ENCODE data around the gene CASP10. TPM values are rescaled to one million over a fixed set of nuclear protein-coding genes. Genes with fewer than 3 reads are reported as not detected.

Gene CASP10
- total and polyA plus RNA-seq, 2 of the 8 experiments (the other 6 are each of a cell fraction or from before 2014, with no cell fraction given), result 2.3 to 4.0 TPM

DNA sequence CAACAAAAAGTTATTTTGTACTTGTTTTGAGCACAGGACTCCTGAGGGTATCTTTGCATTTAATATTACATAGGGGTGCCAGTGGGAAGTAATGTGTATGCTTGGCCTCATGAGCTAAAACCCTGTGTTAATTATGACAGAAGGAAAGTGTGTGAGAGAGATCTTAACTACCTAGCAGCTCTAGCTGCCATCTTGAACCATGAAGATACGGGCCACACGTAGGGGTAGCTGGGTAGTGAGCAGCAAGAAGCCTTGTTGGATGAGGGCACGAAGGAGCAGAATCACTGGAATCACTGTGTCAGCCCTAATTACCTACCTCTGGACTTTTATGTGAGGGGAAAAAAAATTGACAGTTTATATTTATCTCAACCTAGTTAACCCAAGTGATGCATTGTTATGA, 15.4 kb upstream of the CASP10 start:
- Histone ChIP-seq H3K4me2 (ENCODE audit: insufficient read depth in 1 of 2, low read depth in 2 of 2, low read length in 2 of 2) (no peak overlapping the region), H4K8ac (ENCODE audit: extremely low read depth, insufficient read depth, low read length) (no peak overlapping the region), H4K20me1 (replicated peaks in 1 of 2; ENCODE audit: control insufficient read depth in 1 of 2, insufficient read depth in 2 of 2, low read length in 2 of 2) (no peaks in the 10 kb centered on the region), H2BK15ac (ENCODE audit: low read length) (no peak overlapping the region), H2BK5ac (ENCODE audit: low read depth, low read length) (no peak overlapping the region), H3K79me1 (ENCODE audit: low read depth, low read length) (no peaks in the 10 kb centered on the region), H3K4ac (replicated peaks; ENCODE audit: insufficient read length, low read depth, low read length) (no peak overlapping the region), H2BK120ac (replicated peaks; ENCODE audit: low read depth, low read length) (no peak overlapping the region), H3K23me2 (ENCODE audit: low read depth, low read length) (no peaks in the 10 kb centered on the region), H2AFZ (ENCODE audit: low read length) (no peak overlapping the region), H3K4me1 (replicated peaks in 1 of 4; ENCODE audit: control insufficient read depth in 3 of 4, insufficient read depth in 4 of 4, low read length in 3 of 4) (no peaks in the 10 kb centered on the region), H4K91ac (replicated peaks; ENCODE audit: insufficient read length, low read length) (no peak overlapping the region), H3K79me2 (ENCODE audit: control insufficient read depth in 1 of 2, insufficient read depth in 2 of 2, low read length in 2 of 2) (no peaks in the 10 kb centered on the region), H3K9ac (replicated peaks in 1 of 4; ENCODE audit: extremely low read depth in 1 of 4, low read depth in 3 of 4, low read length in 3 of 4) (no peak overlapping the region), H2BK20ac (ENCODE audit: low read length) (no peak overlapping the region), H3K9me3 (ENCODE audit: insufficient read depth in 2 of 2, low read depth in 1 of 2, low read length in 1 of 2) (peaks cover 0 to 14% of the 10 kb centered on the region in 2 experiments; a peak in 2 of 4 replicates), H3K27ac (ENCODE audit: low read depth, low read length) (no peak overlapping the region), H3K23ac (ENCODE audit: insufficient read length) (no peak overlapping the region), H3K18ac (ENCODE audit: extremely low read depth, low read length) (no peak overlapping the region), H3K36me3 (ENCODE audit: control insufficient read depth in 2 of 4, insufficient read depth in 4 of 4, low read length in 3 of 4) (peaks cover 0 to 9% (median 0%) of the 10 kb centered on the region in 4 experiments; a peak in 3 of 8 replicates), H3K4me3 (ENCODE audit: extremely low read depth in 1 of 4, insufficient read depth in 2 of 4, low read depth in 3 of 4, low read length in 4 of 4) (no peak overlapping the region), H2BK12ac (ENCODE audit: low read depth, low read length) (no peak overlapping the region), H4K5ac (ENCODE audit: insufficient read length, low read depth, low read length) (no peak overlapping the region), H3K56ac (replicated peaks; ENCODE audit: insufficient read length, low read depth, low read length) (no peak overlapping the region), H2AK5ac (ENCODE audit: low read depth, low read length) (no peak overlapping the region), H3K14ac (ENCODE audit: insufficient read length) (no peak overlapping the region), H3K27me3 (replicated peaks in 1 of 4; ENCODE audit: control insufficient read depth in 3 of 4, extremely low read depth in 1 of 4, insufficient read depth in 3 of 4, low read length in 3 of 4) (no peaks in the 10 kb centered on the region)
- no peak for TF ChIP-seq JUND (IDR thresholded peaks at IDR 0.05; ENCODE audit: low read length)
- no peak for TF ChIP-seq EZH2 (IDR thresholded peaks at IDR 0.05; ENCODE audit: low read depth, low read length, severe bottlenecking)
- TF ChIP-seq CEBPB (IDR thresholded peaks at IDR 0.05; ENCODE audit: low read depth, low read length), result no peak
- no peak for TF ChIP-seq KDM4A (IDR thresholded peaks at IDR 0.05; ENCODE audit: low read depth, low read length, severe bottlenecking)
- no peak for TF ChIP-seq SRF (IDR thresholded peaks at IDR 0.05; ENCODE audit: low read depth, low read length)
- TF ChIP-seq NRF1 (IDR thresholded peaks at IDR 0.05; ENCODE audit: low read depth, low read length), result no peak
- no peak for TF ChIP-seq RXRA (IDR thresholded peaks at IDR 0.05; ENCODE audit: insufficient read depth, low read depth, low read length)
- TF ChIP-seq SP2 (IDR thresholded peaks at IDR 0.05; ENCODE audit: low read length), result no peak
- TF ChIP-seq POU5F1 (IDR thresholded peaks at IDR 0.05; ENCODE audit: low read depth, low read length), result no peak
- no peak for TF ChIP-seq ZNF274 (IDR thresholded peaks at IDR 0.05; ENCODE audit: borderline replicate concordance, extremely low read depth, low read length)
- TF ChIP-seq YY1 (IDR thresholded peaks at IDR 0.05; ENCODE audit: low read depth, low read length), result no peak
- no peak for TF ChIP-seq SAP30 (IDR thresholded peaks at IDR 0.05; ENCODE audit: insufficient read depth, insufficient replicate concordance, low read length)
- TF ChIP-seq BACH1 (IDR thresholded peaks at IDR 0.05; ENCODE audit: low read length), result no peak
- no peak for TF ChIP-seq PHF8 (conservative IDR thresholded peaks at IDR 0.05; ENCODE audit: low read depth, low read length)
- no peak for TF ChIP-seq SUZ12 (IDR thresholded peaks at IDR 0.05; ENCODE audit: low read length)
- TF ChIP-seq CHD2 (IDR thresholded peaks at IDR 0.05; ENCODE audit: low read length), result no peak
- ChIA-PET CTCF (ENCODE audit: partially characterized antibody) (interaction anchor here (1.1 to 1.9 kb wide), 3 partner anchors 9 to 65 kb away, joined by 3 to 5 read pairs (median 5); no protein-coding TSS in a partner anchor), POLR2A (ENCODE audit: partially characterized antibody) (interaction anchor here (0.7 kb wide), 1 partner anchor 262 kb away, joined by 3 read pairs; no protein-coding TSS in a partner anchor)
- no peak for DNase-seq (ENCODE audit: low read depth in 1 of 2, low spot score in 2 of 2)
- 89% methylated on average over 3 of the region's 3 CpGs; no CpG with 5 or more reads in 1 of the 2 experiments for WGBS, 2 experiments (ENCODE audit: extremely low coverage in 1 of 2, insufficient coverage in 1 of 2, insufficient read length in 1 of 2, insufficient replicate concordance in 2 of 2, low coverage in 1 of 2, low lambda C conversion rate in 2 of 2, missing lambda C conversion rate in 1 of 2)
- FAIRE-seq, result no peak

All from H1 (cell line).